ENCODE results near the gene PPP1R3C. TPM values are rescaled to one million over a fixed set of nuclear protein-coding genes. Genes with fewer than 3 reads are reported as not detected.

The PPP1R3C gene
- total RNA-seq, 4 donors from 2014 or later = 1.1 to 4.6 (median 3.0) TPM

GRCh38 chr10:91622601-91623000 lies 10.3 kb downstream of the PPP1R3C start:
- DNase-seq = no peak
- Histone ChIP-seq H3K36me3 (no peaks in the 10 kb centered on the region), H3K9me3 (no peaks in the 10 kb centered on the region), H3K27ac (no peak overlapping the region), H3K4me1 (no peaks in the 10 kb centered on the region), H3K4me3 (no peak overlapping the region), H3K27me3 (no peaks in the 10 kb centered on the region)
- TF ChIP-seq CTCF (IDR thresholded peaks at IDR 0.05) (no peak), POLR2A (IDR thresholded peaks at IDR 0.05) (no peak), POLR2AphosphoS5 (IDR thresholded peaks at IDR 0.05) (no peak), EP300 (IDR thresholded peaks at IDR 0.05; ENCODE audit: low read depth) (no peak)
- intact Hi-C loops (cut with DNase I; ENCODE audit: low total_unique reads) (no loop called here), in situ Hi-C loops (cut with MboI; ENCODE audit: low pct_ligation_motif_present in 1 of 4, low pct_unique_long_range_greater_than_20kb in 1 of 4, low sequenced_read_pairs in 3 of 4) (no loop called here)
- 88 to 92% methylated on average over 1 of the region's 1 CpG for whole genome bisulfite sequencing, 2 donors (ENCODE audit: low coverage in 1 of 2)

- in situ Hi-C loops (cut with MboI; ENCODE audit: low pct_ligation_motif_present in 1 of 4, low pct_unique_long_range_greater_than_20kb in 1 of 4, low sequenced_read_pairs in 3 of 4) = no loop called here
- TF ChIP-seq CTCF (IDR thresholded peaks at IDR 0.05) (no peak), EP300 (IDR thresholded peaks at IDR 0.05; ENCODE audit: low read depth) (no peak), POLR2A (IDR thresholded peaks at IDR 0.05) (no peak), POLR2AphosphoS5 (IDR thresholded peaks at IDR 0.05) (no peak)
- 58% methylated on average over 1 of the region's 1 CpG; no CpG with 5 or more reads in 1 of the 2 donors for WGBS, 2 donors (ENCODE audit: low coverage in 1 of 2)
These were observed 11.3 kb downstream of the PPP1R3C start for GRCh38 chr10:91621483-91622113.

GRCh38 chr10:91617072-91617609 lies 15.7 kb downstream of the PPP1R3C start:
- WGBS, 2 donors (ENCODE audit: low coverage in 1 of 2) = 16 to 68% methylated on average over 1 to 7 of the region's 7 CpGs
- in situ Hi-C loops (cut with MboI; ENCODE audit: low pct_ligation_motif_present in 1 of 4, low pct_unique_long_range_greater_than_20kb in 1 of 4, low sequenced_read_pairs in 3 of 4) = no loop called here
- intact Hi-C loops (cut with DNase I; ENCODE audit: low total_unique reads) = no loop called here
- H3K36me3 ChIP-seq = no peaks in the 10 kb centered on the region
- H3K4me3 ChIP-seq = no peak overlapping the region
- peaks cover 0 to 12% (median 3%) of the 10 kb centered on the region in 4 donors for H3K4me1 ChIP-seq
- H3K27ac ChIP-seq = no peak overlapping the region
- TF ChIP-seq POLR2AphosphoS5 (IDR thresholded peaks at IDR 0.05) = no peak
- no peak for TF ChIP-seq POLR2A (IDR thresholded peaks at IDR 0.05)
- no peak for TF ChIP-seq EP300 (IDR thresholded peaks at IDR 0.05; ENCODE audit: low read depth)
- no peak for TF ChIP-seq CTCF (IDR thresholded peaks at IDR 0.05)
- H3K27me3 ChIP-seq = no peaks in the 10 kb centered on the region
- H3K9me3 ChIP-seq = no peaks in the 10 kb centered on the region
- no peak for DNase-seq

More at GRCh38 chr10:91621483-91622113, 11.3 kb downstream of the PPP1R3C start:
- no peak overlapping the region for H3K4me3 ChIP-seq
- intact Hi-C loops (cut with DNase I; ENCODE audit: low total_unique reads) = no loop called here
- H3K36me3 ChIP-seq = no peaks in the 10 kb centered on the region
- DNase-seq = no peak
- H3K27ac ChIP-seq = peak overlapping the region in 1 of 4 donors; percentile 16
- no peaks in the 10 kb centered on the region for H3K27me3 ChIP-seq
- H3K9me3 ChIP-seq = no peaks in the 10 kb centered on the region
- H3K4me1 ChIP-seq = no peaks in the 10 kb centered on the region

GRCh38 chr10:91616137-91616536 lies 16.7 kb downstream of the PPP1R3C start:
- Histone ChIP-seq H3K9me3 (no peaks in the 10 kb centered on the region), H3K27ac (peak overlapping the region in 1 of 4 donors; percentile 21), H3K4me1 (peaks cover 0 to 13% (median 3%) of the 10 kb centered on the region in 4 donors), H3K4me3 (no peak overlapping the region), H3K27me3 (no peaks in the 10 kb centered on the region), H3K36me3 (no peaks in the 10 kb centered on the region)
- DNase-seq = no peak
- in situ Hi-C loops (cut with MboI; ENCODE audit: low pct_ligation_motif_present in 1 of 4, low pct_unique_long_range_greater_than_20kb in 1 of 4, low sequenced_read_pairs in 3 of 4) (no loop called here), intact Hi-C loops (cut with DNase I; ENCODE audit: low total_unique reads) (no loop called here)
- TF ChIP-seq EP300 (IDR thresholded peaks at IDR 0.05; ENCODE audit: low read depth) = no peak
- WGBS, 2 donors (ENCODE audit: low coverage in 1 of 2) = 45 to 69% methylated on average over 1 of the region's 1 CpG
